HG02870 (cell line): ENCODE data around the gene MIXL1.
"Not testable (repeated sequence)": the region's sequence is repeated elsewhere in the genome, so short reads cannot be mapped to it uniquely, and the experiment has no call there.

ENCODE experiments used
- ATAC-seq: cut with Tn5 transposase; IDR thresholded peaks from one replicate; pipeline ENCODE4 v1.9.1; 2021; ENCODE audit warnings: mild to moderate bottlenecking, moderate library complexity; ENCODE audit not compliant: unreplicated experiment

The MIXL1 gene

DNA sequence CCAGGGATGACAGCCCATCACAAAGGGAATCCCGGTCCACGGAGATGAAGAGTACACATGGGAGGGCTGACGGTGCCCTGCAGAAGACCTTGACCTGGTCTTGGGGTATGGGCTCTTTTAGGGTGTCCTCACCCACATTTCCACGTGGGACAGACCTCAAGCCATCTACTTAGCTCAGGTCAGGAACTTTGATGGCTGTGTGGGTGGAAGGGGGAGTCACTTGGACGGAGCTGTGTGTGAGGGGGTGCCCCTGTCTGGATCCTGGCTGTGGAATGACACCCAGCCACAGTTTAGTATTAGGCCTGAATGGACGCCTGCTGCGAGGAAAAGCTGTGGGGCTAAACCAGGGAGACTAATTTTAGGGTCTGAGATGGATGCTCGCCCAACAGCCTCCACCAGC lies 10.9 kb upstream of the MIXL1 start:
- no peak for ATAC-seq

- ATAC-seq = no peak
Observed at GRCh38 chr1:226215239-226215638, 8.2 kb upstream of the MIXL1 start.

DNA sequence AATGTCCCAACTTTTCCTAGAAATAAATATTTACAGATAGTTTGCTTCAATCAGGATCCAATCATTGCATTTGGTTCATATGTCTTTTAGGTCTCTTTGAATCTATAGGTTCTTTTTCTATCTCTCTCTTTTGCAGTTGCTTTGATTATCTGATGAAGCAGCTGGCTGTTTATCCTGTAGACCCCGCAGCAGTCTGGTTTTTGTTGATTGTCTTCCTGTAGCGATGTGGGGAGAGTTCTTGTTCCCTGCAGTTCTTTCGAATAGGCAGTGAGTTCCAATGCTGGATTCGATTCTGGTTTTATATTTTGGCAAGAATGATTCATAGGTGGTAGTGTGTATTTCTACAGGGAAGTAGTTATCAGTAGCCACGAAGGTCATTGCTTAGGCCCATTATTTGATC lies 7.4 kb upstream of the MIXL1 start:
- ATAC-seq = no peak

DNA sequence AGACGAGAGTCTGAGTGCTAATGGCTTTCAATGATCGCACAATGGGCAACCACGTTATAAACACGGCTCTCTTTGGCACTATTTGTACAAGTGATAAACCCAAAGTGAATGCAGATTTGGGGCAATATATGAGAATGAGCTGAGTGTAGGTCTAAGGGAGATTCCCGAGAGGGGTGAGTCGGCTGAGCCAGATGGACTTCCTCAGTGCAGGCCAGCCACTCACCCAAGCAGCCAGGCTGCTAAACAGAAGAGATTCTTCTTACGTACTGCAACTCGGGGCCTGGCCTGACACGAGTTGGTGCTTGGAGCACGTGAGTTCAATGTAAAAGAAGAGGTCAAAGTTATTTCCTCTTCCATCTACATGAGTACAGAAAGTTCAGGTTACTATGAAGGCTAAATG lies 6.2 kb upstream of the MIXL1 start:
- ATAC-seq = no peak

DNA sequence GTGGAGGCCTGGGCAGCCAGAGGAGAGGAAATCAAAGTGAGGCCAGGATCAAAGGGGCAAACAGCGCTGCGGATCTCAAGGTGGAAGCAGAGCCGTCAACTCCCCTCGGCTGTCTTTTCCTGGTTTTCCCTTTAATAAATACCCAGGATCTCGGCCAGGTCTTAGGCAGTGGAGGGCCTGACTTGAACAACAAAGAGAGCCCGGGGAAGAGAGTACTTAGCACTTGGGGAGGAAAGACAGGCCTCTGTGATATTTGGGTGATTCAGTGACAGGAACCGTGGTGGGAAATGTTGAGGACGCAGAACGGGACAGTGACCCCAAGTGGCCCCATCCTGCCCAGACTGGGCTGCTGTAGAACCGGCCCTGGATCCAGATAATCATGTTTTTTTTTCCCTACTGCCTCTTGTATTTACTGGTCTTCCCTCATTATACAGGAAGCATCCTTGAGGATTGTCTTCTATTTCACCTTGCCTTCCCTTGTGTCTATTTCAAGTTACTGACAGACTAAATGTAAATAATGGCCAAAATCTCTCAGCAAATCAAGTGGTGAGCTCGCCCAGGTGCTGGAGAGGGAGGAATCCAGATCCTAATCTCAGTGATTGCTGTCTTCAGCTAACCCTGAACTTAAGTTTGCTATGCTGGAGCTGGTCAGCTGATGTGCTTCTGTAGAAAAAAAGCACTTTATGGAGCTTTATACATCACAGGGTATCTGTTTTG lies 2.8 kb upstream of the MIXL1 start:
- ATAC-seq = no peak

DNA sequence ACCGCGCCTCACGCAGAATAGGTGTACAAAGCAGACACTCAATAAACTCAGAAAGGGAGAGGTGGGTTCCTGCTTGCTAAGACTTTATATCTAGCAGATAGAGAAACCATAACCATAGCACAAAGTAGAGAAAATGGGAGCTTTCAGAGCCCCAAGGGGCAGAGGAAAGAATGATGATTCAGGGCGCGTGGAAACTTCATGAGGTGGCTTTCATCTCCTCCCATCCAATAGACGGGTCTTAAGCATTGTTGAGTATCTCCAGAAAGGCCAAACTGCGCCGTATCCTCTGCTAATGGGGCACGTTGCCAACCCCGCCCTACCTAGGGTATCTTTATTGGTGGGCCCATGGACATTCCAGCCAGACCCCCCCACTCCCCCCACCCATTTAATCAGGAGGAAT lies 778 bp upstream of the MIXL1 start:
- no peak for ATAC-seq

DNA sequence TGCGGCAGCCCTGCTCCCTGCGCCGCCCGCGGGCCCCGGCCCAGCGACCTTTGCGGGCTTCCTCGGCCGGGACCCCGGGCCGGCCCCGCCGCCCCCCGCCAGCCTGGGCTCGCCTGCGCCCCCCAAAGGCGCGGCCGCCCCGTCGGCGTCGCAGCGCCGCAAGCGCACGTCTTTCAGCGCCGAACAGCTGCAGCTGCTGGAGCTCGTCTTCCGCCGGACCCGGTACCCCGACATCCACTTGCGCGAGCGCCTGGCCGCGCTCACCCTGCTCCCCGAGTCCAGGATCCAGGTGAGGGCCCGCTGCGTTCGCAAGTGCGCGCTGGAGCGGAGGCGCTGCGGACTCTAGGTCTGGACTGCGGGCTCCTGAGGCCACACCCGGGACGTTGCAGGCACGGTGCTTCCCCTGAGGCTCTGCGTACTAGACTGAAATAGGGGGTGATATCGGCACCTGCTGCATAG lies 351 bp downstream of the MIXL1 start:
- peak; percentile 60 for ATAC-seq

- no peak for ATAC-seq
Observed at GRCh38 chr1:226226601-226227000, 3.1 kb downstream of the MIXL1 start.

DNA sequence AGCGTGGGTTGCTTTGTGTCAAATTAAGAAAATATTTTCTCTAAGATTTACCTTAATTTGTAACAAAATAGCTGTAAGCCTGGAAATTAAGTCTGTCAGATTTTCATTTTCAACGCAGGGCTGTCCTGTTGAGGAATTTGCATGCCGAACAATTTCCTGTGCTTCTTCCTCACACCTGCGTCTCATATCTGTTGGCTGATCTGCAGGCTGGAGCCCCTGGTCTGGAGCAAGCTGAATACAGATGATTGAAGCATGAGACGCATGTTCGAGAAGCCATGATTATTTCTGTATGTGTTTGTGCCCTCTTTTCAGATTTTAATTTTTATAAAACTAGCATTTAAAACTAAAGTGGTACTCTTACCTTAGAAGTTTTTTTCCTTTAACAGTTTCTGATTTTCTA lies 9.8 kb downstream of the MIXL1 start:
- ATAC-seq = no peak

GRCh38 chr1:226233806-226234205 lies 10.3 kb downstream of the MIXL1 start:
- no peak for ATAC-seq

DNA sequence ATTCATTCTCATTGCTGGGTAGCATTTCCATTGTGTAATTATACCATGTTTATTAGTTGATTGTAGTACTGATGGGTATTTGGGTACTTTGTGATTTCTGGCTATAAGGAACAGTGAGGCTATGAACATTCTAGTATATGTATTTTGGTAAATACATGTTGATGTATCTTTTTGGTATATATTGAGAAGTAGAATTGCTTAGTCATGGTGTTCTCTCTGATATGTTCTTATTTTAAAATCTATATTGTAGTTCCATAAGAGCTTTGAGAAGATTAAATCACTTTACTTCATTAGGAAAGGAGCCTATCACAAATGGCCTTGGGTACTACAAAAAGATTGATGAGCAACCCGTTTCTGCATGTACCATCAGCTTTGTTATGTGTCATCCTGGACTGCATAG lies 13.4 kb downstream of the MIXL1 start:
- no peak for ATAC-seq

- no peak for ATAC-seq
Observed at GRCh38 chr1:226239421-226239820, 16.0 kb downstream of the MIXL1 start.

GRCh38 chr1:226248091-226248490 lies 24.6 kb downstream of the MIXL1 start:
- no peak for ATAC-seq

GRCh38 chr1:226248796-226249195 lies 25.3 kb downstream of the MIXL1 start:
- no peak for ATAC-seq

DNA sequence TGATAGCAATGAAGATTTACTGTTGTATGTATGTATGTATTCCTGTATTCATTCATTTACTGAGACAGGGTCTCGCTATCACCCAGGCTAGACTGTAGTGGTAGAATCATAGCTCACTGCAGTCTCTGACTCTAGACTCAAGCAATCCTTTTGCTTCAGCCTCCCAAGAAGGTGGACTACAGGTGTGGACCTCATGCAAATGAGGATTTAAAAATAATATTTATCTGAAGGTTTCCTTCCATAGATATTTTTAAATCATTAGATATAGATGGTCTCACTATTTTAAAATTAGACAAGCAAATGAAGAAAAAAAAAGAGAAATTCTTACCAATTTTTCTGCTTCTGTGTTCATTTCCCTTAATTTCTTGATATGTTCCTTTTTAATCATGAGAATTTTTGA lies 27.0 kb downstream of the MIXL1 start:
- ATAC-seq = no peak

GRCh38 chr1:226252841-226253240 lies 29.4 kb downstream of the MIXL1 start:
- ATAC-seq = not testable (repeated sequence)

DNA sequence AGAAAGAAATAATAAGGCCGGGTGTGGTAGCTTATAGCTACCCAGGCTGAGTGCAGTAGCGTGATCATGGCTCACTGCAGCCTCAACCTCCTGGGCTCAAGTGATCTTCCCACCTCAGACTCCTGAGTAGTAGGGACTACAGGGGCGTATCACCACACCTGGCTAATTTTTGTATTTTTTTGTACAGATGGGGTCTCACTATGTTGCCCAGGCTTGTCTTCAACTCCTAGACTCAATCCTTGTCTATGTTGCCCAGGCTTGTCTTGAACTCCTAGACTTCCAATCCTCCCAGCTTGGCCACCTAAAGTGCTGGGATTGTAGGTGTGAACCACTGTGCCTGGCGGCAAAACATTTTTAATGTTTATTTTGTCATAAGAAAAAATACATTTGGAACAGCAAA lies 30.5 kb downstream of the MIXL1 start:
- no peak for ATAC-seq

DNA sequence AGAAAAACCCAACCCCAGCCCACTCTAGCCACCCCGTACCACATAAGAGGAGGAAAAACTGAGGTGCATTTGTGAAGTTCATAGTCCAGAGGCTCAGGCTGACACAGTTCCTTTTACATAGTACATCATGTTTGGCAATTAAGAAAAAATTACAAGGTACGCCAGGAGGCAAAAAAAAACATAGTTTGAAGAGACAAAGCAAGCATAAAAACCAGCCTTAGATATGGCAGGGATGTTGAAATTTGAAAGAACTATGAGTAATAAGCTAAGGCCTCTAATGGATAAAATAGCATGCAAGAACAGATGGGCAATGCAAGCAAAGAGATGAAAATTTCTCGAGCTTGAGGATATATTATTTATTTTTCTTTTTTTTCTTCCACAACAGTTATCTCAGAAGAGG lies 31.9 kb downstream of the MIXL1 start:
- ATAC-seq = no peak

- ATAC-seq = no peak
Observed at GRCh38 chr1:226261818-226262217, 38.4 kb downstream of the MIXL1 start.

- no peak for ATAC-seq
Observed at GRCh38 chr1:226268421-226269124, 45.1 kb downstream of the MIXL1 start.

DNA sequence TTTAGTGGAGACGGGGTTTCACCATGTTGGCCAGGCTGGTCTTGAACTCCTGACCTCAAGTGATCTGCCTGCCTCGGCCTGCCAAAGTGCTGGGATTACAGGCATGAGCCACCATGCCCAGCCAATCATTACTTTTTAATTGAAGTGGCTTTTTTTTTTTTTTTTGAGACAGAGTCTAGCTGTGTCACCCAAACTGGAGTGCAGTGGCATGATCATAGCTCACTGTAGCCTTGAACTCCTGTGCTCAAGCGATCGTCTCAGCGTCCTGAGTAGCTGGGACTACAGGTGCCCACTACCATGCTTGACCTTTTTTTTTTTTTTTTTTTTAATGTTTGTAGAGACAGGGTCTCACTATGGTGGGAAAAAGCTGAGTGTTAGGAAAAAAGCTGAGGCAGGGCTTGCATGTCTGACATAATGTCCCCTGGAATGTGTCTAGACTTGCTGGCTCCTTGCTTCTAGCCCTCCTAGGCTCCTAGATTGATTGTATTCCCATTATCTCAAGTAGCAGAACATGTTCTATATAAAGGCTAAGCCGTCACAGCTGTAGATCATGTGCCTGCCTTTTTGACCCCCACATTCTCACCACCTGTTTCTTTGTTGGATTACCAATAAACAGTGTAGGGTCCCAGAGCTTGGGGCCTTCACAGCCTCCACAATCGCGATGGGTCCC lies 48.9 kb downstream of the MIXL1 start:
- not testable (repeated sequence) for ATAC-seq

DNA sequence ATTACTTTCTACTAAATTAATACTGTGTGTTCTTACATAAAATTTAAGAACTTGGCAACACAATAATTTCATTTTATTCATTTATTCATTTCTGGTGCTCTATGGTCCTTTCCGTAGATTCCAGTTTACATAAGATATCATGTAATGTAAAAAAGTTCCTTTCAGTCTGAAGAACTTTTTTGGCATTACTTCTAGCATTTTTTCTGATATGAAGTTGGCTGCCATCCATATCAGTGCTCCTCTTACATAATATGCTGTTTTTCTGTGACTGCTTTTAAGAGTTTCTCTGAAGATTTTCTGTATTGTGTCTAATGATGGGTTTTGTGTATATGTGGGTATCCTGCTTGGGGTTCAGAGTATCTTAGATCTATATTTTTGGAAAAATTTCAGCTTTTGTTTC lies 50.7 kb downstream of the MIXL1 start:
- ATAC-seq = no peak
